ENCODE data around the gene ARHGAP23. TPM values are rescaled to one million over a fixed set of nuclear protein-coding genes. Genes with fewer than 3 reads are reported as not detected.

The ARHGAP23 gene
- total RNA-seq, 4 donors from 2014 or later, result 13.0 to 40.8 (median 24.6) TPM

- H3K27me3 ChIP-seq, result no peaks in the 10 kb centered on the region
- no peak overlapping the region for H3K27ac ChIP-seq
- H3K36me3 ChIP-seq, result no peaks in the 10 kb centered on the region
- no peak overlapping the region for H3K4me3 ChIP-seq (replicated peaks in 1 of 3)
- intact Hi-C loops (cut with DNase I), result loop anchor here (5.0 kb wide), 1 partner anchor 46 kb away; no protein-coding TSS in a partner anchor
- DNase-seq, result no peak
- WGBS, 2 donors, result 66 to 72% methylated on average over 9 of the region's 9 CpGs
- TF ChIP-seq POLR2A (IDR thresholded peaks at IDR 0.05) (no peak), CTCF (IDR thresholded peaks at IDR 0.05) (no peak)
- H3K9me3 ChIP-seq, result no peaks in the 10 kb centered on the region
- no peaks in the 10 kb centered on the region for H3K4me1 ChIP-seq
Measured at GRCh38 chr17:38441429-38442061, 13.3 kb downstream of the ARHGAP23 start.

GRCh38 chr17:38442548-38442947 is 14.3 kb downstream of the ARHGAP23 start:
- Histone ChIP-seq H3K27me3 (no peaks in the 10 kb centered on the region), H3K36me3 (no peaks in the 10 kb centered on the region), H3K27ac (no peak overlapping the region), H3K4me3 (replicated peaks in 1 of 3) (no peak overlapping the region), H3K4me1 (peaks cover 0 to 1% of the 10 kb centered on the region in 2 donors), H3K9me3 (no peaks in the 10 kb centered on the region)
- WGBS, 2 donors, result 79 to 86% methylated on average over 4 of the region's 4 CpGs
- TF ChIP-seq CTCF (IDR thresholded peaks at IDR 0.05) (no peak), POLR2A (IDR thresholded peaks at IDR 0.05) (no peak)
- DNase-seq, result no peak
- intact Hi-C loops (cut with DNase I), result loop anchor here (5.0 kb wide), 1 partner anchor 45 kb away; no protein-coding TSS in a partner anchor

- Histone ChIP-seq H3K27me3 (no peaks in the 10 kb centered on the region), H3K27ac (no peak overlapping the region), H3K9me3 (no peaks in the 10 kb centered on the region), H3K36me3 (no peaks in the 10 kb centered on the region), H3K4me1 (peaks cover 0 to 6% of the 10 kb centered on the region in 2 donors), H3K4me3 (replicated peaks in 1 of 3) (no peak overlapping the region)
- intact Hi-C loops (cut with DNase I), result loop anchor here (5.0 kb wide), 1 partner anchor 44 kb away; no protein-coding TSS in a partner anchor
- no peak for DNase-seq
- WGBS, 2 donors, result 39 to 45% methylated on average over 4 of the region's 7 CpGs
- no peak for TF ChIP-seq CTCF (IDR thresholded peaks at IDR 0.05)
- no peak for TF ChIP-seq POLR2A (IDR thresholded peaks at IDR 0.05)
Measured at GRCh38 chr17:38443356-38444031, 15.2 kb downstream of the ARHGAP23 start.

DNA sequence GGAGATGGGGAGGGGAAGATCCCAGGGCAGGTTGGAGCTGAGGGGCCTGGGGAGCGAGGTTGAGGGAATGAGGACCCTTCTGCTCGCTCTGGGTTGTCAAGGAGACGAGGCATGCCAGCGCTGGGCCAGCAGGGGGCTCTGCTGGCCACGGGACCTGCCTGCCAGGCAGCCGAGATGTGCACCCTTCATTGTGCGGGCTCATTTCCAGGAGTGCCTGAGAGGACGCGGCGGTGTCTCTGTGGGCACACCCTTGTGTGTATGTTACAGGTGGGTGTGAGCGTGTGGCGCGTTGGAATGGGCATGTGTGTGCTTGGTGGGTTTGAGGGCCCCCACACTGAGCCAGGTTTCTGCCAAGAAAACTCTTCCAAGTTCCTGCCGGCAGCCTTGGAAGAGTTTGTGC is 15.9 kb downstream of the ARHGAP23 start:
- Histone ChIP-seq H3K9me3 (no peaks in the 10 kb centered on the region), H3K4me1 (peaks cover 0 to 6% of the 10 kb centered on the region in 2 donors), H3K36me3 (no peaks in the 10 kb centered on the region), H3K27ac (no peak overlapping the region), H3K27me3 (no peaks in the 10 kb centered on the region), H3K4me3 (replicated peaks in 1 of 3) (no peak overlapping the region)
- peak; percentile 69 to 72 for DNase-seq
- TF ChIP-seq POLR2A (IDR thresholded peaks at IDR 0.05) (no peak), CTCF (IDR thresholded peaks at IDR 0.05) (peak; percentile 57 to 89 (median 82))
- intact Hi-C loops (cut with DNase I), result loop anchor here (5.0 kb wide), 1 partner anchor 43 kb away; no protein-coding TSS in a partner anchor
- WGBS, 2 donors, result 4 to 5% methylated on average over 4 to 9 of the region's 14 CpGs

Measured in thyroid gland (tissue), 4 donors.